PFSK-1 (cell line): ENCODE results near the gene PDCD10.

Experiments used
- FOXP2 ChIP-seq: optimal IDR thresholded peaks from 2 replicates; pipeline ENCODE3; 2011; ENCODE audit warnings: borderline replicate concordance, control low read depth, inconsistent platforms; ENCODE audit not compliant: insufficient read depth; ENCODE audit errors: extremely low read length, extremely low read depth
- POLR2AphosphoS5 ChIP-seq: IDR thresholded peaks from 2 replicates; pipeline ENCODE4 v1.6.1; 2012; ENCODE audit warnings: low read depth, mild to moderate bottlenecking, control low read depth, low read length, moderate library complexity
- REST ChIP-seq, 2 experiments: IDR thresholded peaks; 2 replicates each; pipeline versions ENCODE4 v1.6.1 to v1.8.0; 2011 to 2012; ENCODE audit warnings: low read depth in 2 of 2, low read length in 2 of 2, control low read depth in 1 of 2, inconsistent platforms in 1 of 2, mild to moderate bottlenecking in 1 of 2, moderate library complexity in 1 of 2; ENCODE audit not compliant: insufficient read depth in 1 of 2
- SIN3A ChIP-seq: IDR thresholded peaks from 2 replicates; pipeline ENCODE4 v1.6.1; 2012; ENCODE audit warnings: mild to moderate bottlenecking, low read length, moderate library complexity, borderline replicate concordance; ENCODE audit not compliant: insufficient read depth
- TAF1 ChIP-seq: IDR thresholded peaks from 2 replicates; pipeline ENCODE4 v1.6.1; 2012; ENCODE audit warnings: low read length, control low read depth, borderline replicate concordance; ENCODE audit not compliant: insufficient read depth

PDCD10 gene

GRCh38 chr3:167754049-167754448 lies 19.4 kb upstream of the PDCD10 start:
- no peak for TF ChIP-seq POLR2AphosphoS5
- no peak for TF ChIP-seq SIN3A
- no peak for TF ChIP-seq TAF1
- no peak for TF ChIP-seq FOXP2
- TF ChIP-seq REST (IDR thresholded peaks at IDR 0.05; ENCODE audit: insufficient read depth in 1 of 2, low read depth in 2 of 2, low read length in 2 of 2): no peak

GRCh38 chr3:167750272-167750971 lies 15.7 kb upstream of the PDCD10 start:
- TF ChIP-seq FOXP2 (no peak), REST (IDR thresholded peaks at IDR 0.05; ENCODE audit: insufficient read depth in 1 of 2, low read depth in 2 of 2, low read length in 2 of 2) (no peak), TAF1 (no peak), POLR2AphosphoS5 (no peak), SIN3A (no peak)

- TF ChIP-seq REST (IDR thresholded peaks at IDR 0.05; ENCODE audit: insufficient read depth in 1 of 2, low read depth in 2 of 2, low read length in 2 of 2): no peak
- no peak for TF ChIP-seq SIN3A
- no peak for TF ChIP-seq POLR2AphosphoS5
- no peak for TF ChIP-seq TAF1
Observed at GRCh38 chr3:167749728-167750127, 15.0 kb upstream of the PDCD10 start.

- TF ChIP-seq FOXP2 (no peak), TAF1 (no peak), SIN3A (no peak), POLR2AphosphoS5 (no peak), REST (IDR thresholded peaks at IDR 0.05; ENCODE audit: insufficient read depth in 1 of 2, low read depth in 2 of 2, low read length in 2 of 2) (no peak)
Observed at GRCh38 chr3:167749209-167749608, 14.5 kb upstream of the PDCD10 start.

GRCh38 chr3:167743799-167744198 lies 9.1 kb upstream of the PDCD10 start:
- TF ChIP-seq REST (IDR thresholded peaks at IDR 0.05; ENCODE audit: insufficient read depth in 1 of 2, low read depth in 2 of 2, low read length in 2 of 2) (no peak), TAF1 (no peak)
